Tibial nerve (tissue), 3 donors: ENCODE data around the gene DGKH.

Source experiments
- POLR2A ChIP-seq, 2 donors: fragments of 450-650 bp; IDR thresholded peaks; one replicate each; pipeline ENCODE4 v1.6.1; 2017; ENCODE audit warnings: antibody characterized with exemption in 2 of 2, mild to moderate bottlenecking in 2 of 2, moderate library complexity in 2 of 2
- TF ChIP-seq, protein P1 (sequence below), 5 experiments: fragments of 200-600 bp in 3 of 5; fragments of 450-650 bp in 2 of 5; sonication (generic) in 3 of 5; IDR thresholded peaks; one replicate each; pipeline ENCODE4 v1.5.1; 2016 to 2019; ENCODE audit warnings: antibody characterized with exemption in 5 of 5, mild to moderate bottlenecking in 3 of 5, moderate library complexity in 2 of 5

DNA sequence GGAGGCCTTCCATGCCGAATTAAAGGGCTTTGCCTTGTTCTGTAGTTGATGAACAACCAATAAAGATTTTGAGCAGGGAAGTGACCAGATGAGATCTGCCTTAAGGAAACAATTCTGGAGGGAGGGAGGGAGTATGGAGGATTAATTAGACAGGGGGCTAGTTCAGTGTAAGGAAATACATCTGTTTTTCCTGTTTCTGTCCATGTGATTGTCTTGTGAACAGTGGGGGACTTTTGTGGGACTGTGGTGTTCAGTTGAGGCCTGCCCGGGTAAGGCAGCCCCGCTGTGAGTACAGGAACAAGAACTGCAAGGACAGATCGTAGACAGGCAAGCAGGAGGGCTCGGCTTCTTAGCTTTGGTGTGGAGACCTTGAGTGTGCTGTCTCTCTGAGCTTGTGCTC is 59.0 kb downstream of the DGKH start:
- no peak for TF ChIP-seq POLR2A (IDR thresholded peaks at IDR 0.05)
- TF ChIP-seq, protein P1, sequence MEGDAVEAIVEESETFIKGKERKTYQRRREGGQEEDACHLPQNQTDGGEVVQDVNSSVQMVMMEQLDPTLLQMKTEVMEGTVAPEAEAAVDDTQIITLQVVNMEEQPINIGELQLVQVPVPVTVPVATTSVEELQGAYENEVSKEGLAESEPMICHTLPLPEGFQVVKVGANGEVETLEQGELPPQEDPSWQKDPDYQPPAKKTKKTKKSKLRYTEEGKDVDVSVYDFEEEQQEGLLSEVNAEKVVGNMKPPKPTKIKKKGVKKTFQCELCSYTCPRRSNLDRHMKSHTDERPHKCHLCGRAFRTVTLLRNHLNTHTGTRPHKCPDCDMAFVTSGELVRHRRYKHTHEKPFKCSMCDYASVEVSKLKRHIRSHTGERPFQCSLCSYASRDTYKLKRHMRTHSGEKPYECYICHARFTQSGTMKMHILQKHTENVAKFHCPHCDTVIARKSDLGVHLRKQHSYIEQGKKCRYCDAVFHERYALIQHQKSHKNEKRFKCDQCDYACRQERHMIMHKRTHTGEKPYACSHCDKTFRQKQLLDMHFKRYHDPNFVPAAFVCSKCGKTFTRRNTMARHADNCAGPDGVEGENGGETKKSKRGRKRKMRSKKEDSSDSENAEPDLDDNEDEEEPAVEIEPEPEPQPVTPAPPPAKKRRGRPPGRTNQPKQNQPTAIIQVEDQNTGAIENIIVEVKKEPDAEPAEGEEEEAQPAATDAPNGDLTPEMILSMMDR (IDR thresholded peaks at IDR 0.05), result no peak
